Measurements from ENCODE around the gene CDIP1.

Gene CDIP1

DNA sequence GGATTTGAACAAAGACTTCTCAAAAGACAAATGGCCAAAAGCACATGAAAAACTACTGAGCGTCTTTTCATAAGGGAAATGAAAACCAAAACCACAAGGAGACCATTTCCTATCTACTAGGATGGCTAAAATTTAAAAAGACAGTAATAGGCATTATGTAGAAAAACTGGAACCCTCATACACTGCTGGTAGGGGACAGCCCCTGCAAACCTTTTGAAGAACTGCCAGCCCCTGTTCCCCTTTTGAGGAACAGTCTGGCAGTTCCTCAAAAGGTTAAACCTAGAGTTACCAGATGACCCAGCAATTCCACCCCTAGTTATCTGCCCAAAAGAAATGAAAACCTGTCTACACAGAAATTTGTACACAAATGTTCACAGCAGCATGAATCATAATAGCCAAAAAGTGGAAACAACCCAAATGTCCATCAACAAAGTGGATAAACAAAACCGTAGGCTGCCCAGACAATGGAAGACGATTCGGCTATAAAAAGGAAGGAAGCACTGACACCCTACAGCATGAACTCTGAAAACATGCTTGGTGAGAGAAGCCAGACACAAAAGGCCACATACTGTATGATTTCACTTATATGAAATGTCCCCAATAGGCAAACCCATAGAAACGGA, 22.9 kb downstream of the CDIP1 start:
- DNase-seq (ENCODE audit: low read depth in 2 of 3, low spot score in 2 of 3), result no peak

DNA sequence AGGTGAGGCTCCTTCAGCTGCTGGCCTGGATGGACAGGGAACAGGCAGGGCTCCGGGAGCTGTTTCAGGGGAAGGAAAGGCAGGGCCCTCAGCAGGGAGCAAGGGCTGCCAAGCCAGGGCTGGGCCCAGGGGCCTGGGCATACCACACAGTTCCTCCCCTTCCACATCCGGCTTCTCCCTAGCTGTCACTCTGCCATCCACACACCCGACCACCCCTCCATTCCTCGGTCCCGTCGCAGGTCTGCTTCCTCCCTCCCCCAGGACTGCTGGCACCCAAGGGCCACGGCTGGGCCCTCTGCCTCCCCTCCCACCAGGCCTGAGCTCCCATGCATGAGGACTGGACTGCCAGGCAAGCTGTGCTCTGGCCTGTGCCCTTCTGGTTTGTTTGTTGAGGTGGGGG, 24.0 kb downstream of the CDIP1 start:
- no peak for DNase-seq (ENCODE audit: low read depth in 2 of 3, low spot score in 2 of 3)

DNA sequence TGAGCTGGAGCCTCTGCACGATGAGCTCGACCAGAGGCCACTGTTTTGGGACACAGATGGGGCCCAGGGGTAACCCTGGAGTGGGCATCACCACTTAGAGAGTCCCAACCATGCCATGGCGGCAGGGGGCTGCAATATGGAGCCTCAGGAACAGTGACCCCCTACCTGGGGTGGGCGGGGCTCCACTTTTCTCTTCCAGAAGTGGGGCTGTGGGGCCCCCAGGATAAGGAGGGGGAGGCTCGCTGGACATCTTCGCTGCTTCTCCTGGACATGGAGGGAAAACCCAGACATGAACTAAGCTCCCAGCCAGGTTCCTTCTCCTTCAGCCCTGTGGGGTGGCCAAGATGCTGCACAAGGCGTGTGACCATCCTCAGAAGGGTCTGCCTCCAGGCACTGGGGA, 24.7 kb downstream of the CDIP1 start:
- DNase-seq (ENCODE audit: low read depth in 2 of 3, low spot score in 2 of 3), result no peak

DNA sequence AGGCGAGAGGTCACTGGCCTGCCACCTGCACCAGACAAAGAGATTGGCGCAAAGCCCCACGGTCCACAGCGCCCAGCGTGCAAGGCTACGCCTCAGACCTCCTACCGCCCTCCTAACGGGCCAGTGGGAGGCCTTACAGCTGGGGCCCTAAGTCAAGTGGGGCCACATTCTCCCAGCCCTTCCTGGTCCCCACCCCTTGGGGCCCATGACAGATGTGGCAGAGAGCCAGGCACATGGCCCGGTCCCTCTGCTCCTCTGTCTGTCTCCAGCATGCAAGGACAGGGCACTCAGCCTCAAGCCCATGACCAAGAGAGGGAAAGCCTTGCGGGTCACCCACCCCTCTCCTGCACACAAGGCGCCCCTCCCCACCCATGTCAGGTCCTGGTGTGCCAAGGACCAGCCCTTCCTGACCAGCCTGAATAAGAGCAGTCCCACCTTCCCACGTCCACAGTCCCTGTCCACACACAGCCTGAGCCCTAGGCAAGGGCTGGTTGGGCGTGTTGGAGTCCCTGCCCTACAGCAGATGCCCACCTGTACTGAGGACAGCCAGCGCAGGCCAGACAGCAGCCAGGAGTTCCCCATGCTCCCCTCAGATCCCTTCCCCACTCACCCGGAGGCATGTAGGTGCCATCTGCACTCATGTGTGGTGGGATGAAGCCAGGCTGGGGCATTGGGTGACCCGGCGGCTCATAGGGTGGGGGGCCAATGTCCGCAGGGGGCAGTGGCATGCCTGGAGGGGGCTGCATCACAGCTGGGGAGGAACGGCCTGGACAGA, 25.3 kb downstream of the CDIP1 start:
- no peak for DNase-seq (ENCODE audit: low read depth in 2 of 3, low spot score in 2 of 3)

DNA sequence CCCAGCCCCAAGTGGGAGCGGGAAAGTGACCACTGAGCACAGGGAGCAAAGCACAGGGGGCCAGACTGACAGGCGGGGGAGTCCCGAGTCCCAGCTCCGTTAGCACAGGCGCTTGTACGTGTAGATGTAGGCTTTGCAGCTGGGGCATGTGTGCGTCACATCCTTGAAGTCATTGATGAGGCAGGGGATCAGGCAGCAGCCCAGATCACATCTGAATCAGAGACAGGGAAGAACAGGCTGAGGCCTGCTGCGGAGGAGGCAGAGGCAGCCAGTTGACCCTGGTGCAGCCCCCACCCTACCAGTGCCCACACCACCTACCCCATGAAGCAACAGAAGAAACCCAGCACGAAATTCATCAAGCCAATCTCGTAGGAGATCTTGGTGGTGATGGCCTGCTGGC, 26.1 kb downstream of the CDIP1 start:
- DNase-seq (ENCODE audit: low read depth in 2 of 3, low spot score in 2 of 3), result no peak

DNA sequence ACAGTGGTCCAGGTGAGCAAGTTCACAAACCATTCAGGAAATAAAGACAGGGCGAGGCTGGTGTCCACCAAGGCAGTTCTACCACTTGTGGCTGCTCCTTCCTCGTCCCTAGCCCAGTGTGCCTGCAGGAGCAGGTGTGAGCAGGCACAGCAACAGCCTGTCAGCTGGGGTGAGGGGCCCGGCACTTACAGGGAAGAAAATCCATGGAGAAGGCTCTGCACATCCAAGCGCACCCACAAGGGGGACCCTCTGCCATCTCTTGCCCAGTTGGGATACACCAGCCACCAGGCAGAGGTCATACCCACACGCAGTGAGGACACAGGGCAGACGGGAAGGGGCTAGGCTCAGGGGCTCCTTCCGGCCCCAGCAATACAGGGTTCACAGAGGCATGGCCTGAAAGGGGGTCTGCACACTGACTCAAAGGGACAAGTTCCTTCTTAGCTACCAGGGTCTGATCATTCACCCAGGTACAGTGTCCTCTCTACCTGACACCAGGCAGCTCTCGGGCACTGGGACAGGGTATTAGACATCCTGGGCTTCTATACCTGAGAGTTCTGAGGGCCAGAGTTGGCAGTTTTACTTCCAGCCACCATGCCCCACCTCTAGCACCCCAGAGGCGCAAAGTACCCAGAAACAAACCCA, 27.0 kb downstream of the CDIP1 start:
- DNase-seq (ENCODE audit: low read depth in 2 of 3, low spot score in 2 of 3), result no peak

DNA sequence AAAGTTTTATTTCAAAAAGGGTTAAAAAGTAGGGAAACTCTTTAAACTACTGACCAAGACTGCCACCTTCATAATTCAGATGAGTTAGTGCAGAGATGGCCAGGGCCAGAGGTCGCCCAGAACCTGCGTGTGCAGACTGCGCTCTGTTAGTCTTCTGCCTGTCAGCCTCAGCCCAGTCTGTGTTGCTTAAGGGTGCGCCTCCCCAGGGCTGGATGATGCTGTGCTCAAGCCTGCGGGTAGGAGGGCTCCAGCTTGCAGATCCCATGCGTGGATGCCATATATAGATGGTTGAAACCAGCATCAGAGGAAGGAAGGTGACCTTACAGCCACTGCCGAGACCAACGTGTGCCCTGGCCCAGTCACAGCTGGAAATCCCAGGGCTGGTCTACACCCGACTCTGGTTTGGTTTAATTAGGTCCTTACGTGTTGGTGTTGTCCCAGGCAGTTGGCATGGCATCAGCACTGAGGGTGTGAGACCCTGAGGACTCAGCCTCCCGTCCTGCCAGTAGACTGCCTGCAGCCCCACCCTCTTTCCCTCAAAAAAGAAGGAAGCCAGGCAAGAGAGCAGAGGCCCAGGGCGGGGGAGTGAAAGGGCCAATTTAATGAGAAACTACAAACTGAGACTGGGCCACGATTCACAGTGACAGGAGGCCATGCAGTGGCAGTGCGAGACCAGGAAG, 27.7 kb downstream of the CDIP1 start:
- DNase-seq (ENCODE audit: low read depth in 2 of 3, low spot score in 2 of 3), result no peak

DNA sequence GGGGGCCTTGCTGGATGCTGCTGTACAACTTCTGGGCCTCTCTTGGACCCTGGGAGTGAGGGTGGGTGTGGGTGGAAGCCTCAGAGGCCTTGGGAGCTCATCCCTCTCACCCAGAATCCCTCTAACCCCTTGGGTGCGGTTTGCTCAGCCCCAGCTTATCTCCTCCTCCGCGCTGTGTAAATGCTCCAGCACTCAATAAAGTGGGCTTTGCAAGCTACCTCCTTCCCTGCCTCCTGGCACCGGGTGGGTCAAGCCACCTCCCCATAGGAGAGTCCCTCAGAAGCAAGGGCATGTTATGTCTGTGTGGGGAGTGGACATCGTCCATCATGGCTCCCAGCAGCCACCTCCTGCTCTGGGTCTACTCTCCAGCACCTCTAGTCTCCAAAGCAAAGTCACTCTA, 28.4 kb downstream of the CDIP1 start:
- DNase-seq (ENCODE audit: low read depth in 2 of 3, low spot score in 2 of 3), result no peak

DNA sequence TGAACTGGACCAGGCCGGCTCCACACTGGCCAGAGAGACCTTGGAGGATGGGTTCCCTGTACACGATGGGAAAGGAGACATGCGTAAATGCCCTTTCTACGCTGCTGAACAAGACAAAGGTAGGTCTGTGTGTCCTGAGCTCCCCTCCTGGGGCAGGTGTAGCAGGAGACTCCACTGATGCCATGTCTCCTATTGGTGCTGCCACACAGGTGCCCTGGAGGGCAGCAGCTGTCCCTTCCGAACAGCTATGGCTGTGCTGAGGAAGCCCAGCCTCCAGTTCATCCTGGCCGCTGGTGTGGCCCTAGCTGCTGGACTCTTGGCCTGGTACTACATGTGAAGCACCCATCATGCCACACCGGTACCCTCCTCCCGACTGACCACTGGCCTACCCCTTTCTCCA, 29.2 kb downstream of the CDIP1 start:
- DNase-seq (ENCODE audit: low read depth in 2 of 3, low spot score in 2 of 3), result no peak

DNA sequence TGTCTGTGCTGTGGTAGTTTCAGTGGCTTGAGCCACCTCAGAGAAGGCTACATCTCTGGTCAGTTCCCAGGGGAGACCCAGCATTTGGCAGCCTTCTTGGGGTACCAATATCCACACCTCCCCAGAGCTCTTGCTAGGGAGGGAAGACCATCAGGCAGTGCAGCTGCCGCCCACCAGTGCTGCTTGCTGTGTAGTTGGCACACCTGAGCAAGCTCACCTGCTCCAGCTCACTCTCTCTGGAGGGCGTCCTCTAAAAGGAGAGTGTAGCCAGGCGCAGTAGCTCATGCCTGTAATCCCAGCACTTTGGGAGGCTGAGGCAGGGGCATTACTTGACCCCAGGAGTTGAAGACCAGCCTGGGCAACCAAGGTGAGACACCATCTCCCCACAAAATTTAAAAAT, 29.8 kb downstream of the CDIP1 start:
- no peak for DNase-seq (ENCODE audit: low read depth in 2 of 3, low spot score in 2 of 3)

DNA sequence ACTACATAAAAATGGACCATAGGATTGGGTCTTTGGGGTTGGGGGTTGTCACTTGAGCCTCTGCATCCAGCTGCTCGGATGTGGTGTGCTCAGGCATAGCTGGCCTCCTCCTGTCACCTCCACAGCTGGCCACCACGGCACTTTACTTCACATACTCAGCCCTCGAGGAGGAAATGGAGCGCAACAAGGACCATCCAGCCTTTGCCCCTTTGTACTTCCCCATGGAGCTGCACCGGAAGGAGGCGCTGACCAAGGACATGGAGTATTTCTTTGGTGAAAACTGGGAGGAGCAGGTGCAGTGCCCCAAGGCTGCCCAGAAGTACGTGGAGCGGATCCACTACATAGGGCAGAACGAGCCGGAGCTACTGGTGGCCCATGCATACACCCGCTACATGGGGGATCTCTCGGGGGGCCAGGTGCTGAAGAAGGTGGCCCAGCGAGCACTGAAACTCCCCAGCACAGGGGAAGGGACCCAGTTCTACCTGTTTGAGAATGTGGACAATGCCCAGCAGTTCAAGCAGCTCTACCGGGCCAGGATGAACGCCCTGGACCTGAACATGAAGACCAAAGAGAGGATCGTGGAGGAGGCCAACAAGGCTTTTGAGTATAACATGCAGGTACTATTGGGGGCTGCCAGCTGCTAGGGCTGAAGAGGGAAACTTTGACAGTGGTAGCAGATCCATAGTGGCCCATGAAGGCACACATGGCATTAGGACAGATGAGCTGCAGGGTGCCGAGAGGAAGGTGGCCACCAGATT, 30.8 kb downstream of the CDIP1 start:
- no peak for DNase-seq (ENCODE audit: low read depth in 2 of 3, low spot score in 2 of 3)

DNA sequence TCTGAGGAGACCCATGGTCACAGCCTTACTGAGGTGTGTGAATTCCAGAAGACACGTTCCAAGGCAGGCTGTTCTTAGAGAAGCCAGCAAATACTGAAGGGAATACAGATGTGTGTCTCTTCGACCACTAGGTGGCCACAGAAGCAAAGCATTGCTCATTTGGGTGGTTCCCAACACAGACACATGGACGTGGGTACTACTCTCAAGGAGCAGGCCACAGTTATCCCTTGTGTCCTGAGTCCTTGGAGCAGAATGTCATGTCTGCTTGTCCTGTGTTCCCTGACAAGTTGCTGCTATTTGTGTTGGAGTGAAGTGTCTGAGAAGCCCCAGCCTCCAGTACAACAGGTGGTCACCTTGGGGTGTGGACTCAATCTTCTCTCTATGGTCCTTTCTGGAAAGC, 32.1 kb downstream of the CDIP1 start:
- DNase-seq (ENCODE audit: low read depth in 2 of 3, low spot score in 2 of 3), result no peak

DNA sequence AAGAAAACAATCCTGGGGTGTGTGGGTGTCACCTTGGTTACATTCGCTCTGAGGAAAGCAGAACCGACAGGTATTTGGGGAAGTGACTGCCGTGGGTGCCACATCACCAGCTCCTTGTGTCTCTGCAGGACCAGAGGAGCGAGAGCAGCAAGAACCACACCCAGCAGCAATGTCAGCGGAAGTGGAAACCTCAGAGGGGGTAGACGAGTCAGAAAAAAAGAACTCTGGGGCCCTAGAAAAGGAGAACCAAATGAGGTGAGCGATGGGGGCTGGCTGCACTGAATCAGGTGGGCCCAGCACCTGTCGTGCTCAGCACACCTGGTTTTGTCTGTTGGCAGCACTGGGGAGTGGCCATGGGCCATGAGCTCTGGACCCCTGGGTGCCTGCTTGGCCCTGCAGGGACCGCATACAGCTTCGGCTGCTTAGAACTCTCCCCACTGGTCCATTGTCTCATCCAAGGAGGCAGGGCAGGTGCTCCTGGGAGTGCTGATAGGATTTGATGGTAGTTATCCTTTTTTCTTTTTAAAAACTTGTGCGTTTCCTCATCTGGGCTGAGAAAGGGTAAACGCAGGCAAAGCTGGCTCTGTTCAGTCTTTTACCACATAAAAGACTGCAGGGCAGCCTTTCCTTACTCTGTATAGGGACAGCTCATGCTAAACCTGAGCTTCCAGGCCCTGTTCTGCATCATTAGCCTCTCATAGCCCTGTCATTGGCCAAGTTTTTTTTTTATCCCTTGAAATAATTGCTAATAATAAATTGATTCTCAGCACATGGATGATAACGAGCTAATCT, 33.0 kb downstream of the CDIP1 start:
- DNase-seq (ENCODE audit: low read depth in 2 of 3, low spot score in 2 of 3), result peak in 2 of 3 experiments; percentile 40 to 45

DNA sequence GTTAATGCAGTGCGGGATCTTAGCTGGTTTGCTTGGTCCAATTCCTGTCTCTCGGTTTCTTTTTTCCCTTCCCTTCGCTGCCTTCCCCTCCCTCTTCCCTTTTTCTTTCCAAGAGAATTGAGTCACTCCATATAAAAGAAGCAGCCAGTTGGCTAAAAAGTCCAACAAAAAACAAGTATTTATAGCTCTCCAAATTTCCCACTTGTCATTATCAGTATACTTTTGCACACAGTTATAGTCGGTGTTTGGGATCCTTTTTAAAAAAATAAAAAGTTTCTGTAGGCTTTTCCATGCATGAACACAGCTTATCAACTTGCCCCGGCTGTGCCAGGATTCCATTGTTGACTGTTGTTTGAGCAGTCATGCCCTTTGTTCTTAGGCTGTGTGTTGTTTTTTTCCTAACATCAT, 37.5 kb downstream of the CDIP1 start:
- no peak for DNase-seq (ENCODE audit: low read depth in 2 of 3, low spot score in 2 of 3)

DNA sequence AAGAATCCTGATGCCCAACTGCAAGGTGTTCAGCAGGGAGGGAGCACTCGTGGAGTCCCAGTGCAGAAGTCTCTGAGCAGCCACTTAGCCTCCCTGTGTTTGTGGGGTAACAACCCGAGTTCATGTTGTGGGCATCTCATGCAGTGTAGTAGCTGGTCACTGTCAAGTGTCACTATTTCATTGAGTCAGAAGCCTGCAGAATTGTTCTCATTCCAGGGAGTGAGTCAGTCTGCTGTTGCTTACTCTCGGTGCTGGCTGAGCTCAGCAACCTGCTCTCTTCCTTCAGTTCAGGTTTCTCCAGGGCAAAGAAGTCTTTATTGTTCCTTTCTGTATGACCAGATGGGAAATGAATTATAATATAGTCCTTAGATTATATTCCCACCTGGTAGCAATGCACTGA, 38.3 kb downstream of the CDIP1 start:
- no peak for DNase-seq (ENCODE audit: low read depth in 2 of 3, low spot score in 2 of 3)

DNA sequence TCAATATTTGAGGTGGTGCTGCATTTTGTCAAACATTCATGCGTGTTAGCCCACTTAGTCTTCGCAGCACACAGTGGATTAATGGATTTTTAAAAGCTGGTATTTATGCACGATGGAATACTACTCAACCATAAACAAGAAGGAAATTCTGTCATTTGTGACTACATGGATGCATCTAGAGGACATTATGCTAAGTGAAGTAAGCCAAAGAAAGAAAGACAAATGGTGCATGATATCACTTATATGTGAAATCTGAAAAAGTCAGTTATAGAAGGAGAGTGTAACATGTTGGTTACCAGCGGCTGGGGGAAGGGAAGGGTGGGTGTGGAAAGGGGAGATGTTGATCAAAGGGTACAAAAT, 39.4 kb downstream of the CDIP1 start:
- no peak for DNase-seq (ENCODE audit: low read depth in 2 of 3, low spot score in 2 of 3)

DNA sequence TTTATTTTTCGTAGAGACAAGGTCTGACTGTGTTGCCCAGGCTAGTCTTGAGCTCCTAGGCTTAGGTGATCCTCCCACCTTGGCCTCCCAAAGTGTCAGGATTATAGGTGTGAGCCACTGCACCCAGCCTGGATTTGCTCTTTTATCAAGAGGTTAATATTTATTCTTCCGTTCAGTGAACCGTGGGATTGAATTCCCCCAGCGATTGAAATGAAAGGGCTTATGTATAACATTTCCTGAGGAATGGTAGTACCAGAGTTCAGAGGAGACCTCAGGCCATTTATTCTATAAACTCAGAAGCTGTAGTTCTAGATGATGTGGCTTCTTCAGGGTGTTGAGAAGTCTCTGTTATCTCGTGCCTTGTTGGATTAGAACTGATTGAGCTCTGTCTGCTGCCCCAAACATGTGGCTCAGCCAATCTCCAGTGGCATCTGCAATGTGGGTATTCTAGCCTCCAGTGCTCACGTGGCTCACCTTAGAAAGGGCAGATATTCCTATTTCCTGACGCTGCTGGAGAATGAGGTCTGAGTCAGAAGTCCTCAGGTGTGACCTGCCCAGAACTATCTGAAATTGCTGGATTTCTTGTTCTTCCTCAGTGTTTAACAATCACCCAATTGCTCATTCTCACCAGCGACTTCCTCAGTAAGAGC, 39.9 kb downstream of the CDIP1 start:
- DNase-seq (ENCODE audit: low read depth in 2 of 3, low spot score in 2 of 3), result no peak

DNA sequence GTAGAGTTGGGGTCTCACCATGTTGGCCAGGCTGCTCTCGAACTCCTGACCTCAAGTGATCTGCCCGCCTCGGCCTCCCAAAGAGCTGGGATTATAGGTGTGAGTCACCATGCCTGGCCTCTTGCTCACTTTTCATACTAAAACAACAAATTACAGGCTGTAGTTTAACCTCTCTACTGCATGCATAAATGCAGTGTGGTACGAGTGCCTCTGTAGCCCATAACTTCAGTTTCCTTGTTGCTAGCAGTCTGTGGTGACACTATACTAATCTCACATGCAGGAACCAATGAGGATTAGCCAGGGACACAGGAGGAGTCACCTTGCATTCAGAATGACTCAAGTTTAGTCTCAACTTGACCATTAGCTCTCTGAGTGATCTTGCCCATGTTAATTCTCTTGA, 42.3 kb downstream of the CDIP1 start:
- DNase-seq (ENCODE audit: low read depth in 2 of 3, low spot score in 2 of 3), result no peak

DNA sequence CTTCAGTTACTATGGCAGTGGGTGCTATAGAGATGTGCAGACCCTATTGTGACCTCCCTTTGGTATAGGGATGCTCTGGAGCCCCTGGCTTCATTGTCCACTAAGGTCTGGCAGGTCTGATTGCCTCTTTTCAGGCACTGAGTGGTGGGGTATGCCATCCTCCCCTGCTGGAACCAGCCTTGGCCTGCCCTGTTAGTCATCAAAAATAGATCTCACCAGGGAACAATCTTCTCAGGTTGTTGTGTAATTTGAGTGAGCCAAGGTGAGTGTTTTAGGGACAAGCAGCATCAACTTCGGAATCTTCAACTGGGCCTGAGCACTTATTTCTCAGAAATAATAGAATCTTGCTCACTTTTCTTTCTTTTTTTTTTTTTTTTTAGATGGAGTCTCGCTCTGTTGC, 42.8 kb downstream of the CDIP1 start:
- no peak for DNase-seq (ENCODE audit: low read depth in 2 of 3, low spot score in 2 of 3)

Measured in activated CD8-positive, alpha-beta memory T cell treated with anti-CD3 and anti-CD28 coated beads for 48 hours (primary cell).